Ovary (tissue), 3 donors: ENCODE measurements around the gene SUMF1.

ENCODE experiments used
- CTCF ChIP-seq, 3 donors: fragments of 450-650 bp in 2 of 3; fragments of 200-600 bp in 1 of 3; IDR thresholded peaks; one replicate each; pipeline versions ENCODE4 v1.5.1 to v1.8.0; 2016 to 2022; ENCODE audit warnings: antibody characterized with exemption in 3 of 3, mild to moderate bottlenecking in 1 of 3
- EP300 ChIP-seq: sonication (generic); formaldehyde crosslinking; IDR thresholded peaks from one replicate; pipeline ENCODE4 v1.6.1; 2017; ENCODE audit warnings: antibody characterized with exemption
- POLR2A ChIP-seq: fragments of 450-650 bp; IDR thresholded peaks from one replicate; pipeline ENCODE4 v1.6.1; 2017; ENCODE audit warnings: antibody characterized with exemption, mild to moderate bottlenecking, moderate library complexity
- donor health status: DM: no; HTN: no; CAD: no.

DNA sequence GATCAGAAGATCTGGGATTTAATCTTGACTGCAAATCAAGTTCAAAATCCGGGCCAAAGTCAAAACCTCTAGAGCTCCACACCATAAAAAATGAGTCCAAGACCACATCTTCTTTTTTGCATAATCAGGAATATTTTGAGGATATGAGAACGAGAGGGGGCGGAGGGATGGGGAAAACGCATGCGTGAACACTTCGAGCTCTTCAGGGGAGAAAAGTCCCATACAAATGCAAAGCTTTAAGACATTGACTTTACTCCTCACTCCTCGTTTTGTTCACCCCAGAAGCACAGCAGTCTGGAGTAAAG is 68.2 kb downstream of the SUMF1 start:
- TF ChIP-seq POLR2A (no peak), CTCF (IDR thresholded peaks at IDR 0.05) (no peak), EP300 (no peak)
